T1000 (cell line): ENCODE measurements around the gene UGGT2.
"Not testable (repeated sequence)": the region's sequence is repeated elsewhere in the genome, so short reads cannot be mapped to it uniquely, and the experiment has no call there.

Source experiments
- DNase-seq: peaks from one replicate; lab custom pipeline; 2025; ENCODE audit warnings: mixed read lengths; lab: John Stamatoyannopoulos, UW

Gene UGGT2

GRCh38 chr13:96051946-96052345, 1.3 kb downstream of the UGGT2 start:
- not testable (repeated sequence) for DNase-seq

GRCh38 chr13:96051491-96051890, 1.7 kb downstream of the UGGT2 start:
- not testable (repeated sequence) for DNase-seq

GRCh38 chr13:96050955-96051354, 2.2 kb downstream of the UGGT2 start:
- DNase-seq: not testable (repeated sequence)

- DNase-seq: not testable (repeated sequence)
These were observed 6.6 kb downstream of the UGGT2 start for GRCh38 chr13:96046449-96047126.

GRCh38 chr13:96044238-96044637, 9.0 kb downstream of the UGGT2 start:
- no peak for DNase-seq

GRCh38 chr13:96041326-96042110, 11.7 kb downstream of the UGGT2 start:
- no peak for DNase-seq

GRCh38 chr13:96036515-96036914, 16.7 kb downstream of the UGGT2 start:
- no peak for DNase-seq

GRCh38 chr13:96034662-96035061, 18.5 kb downstream of the UGGT2 start:
- no peak for DNase-seq

- DNase-seq: no peak
These were observed 19.8 kb downstream of the UGGT2 start for GRCh38 chr13:96033220-96034015.

GRCh38 chr13:96032717-96033116, 20.5 kb downstream of the UGGT2 start:
- no peak for DNase-seq

- no peak for DNase-seq
These were observed 24.2 kb downstream of the UGGT2 start for GRCh38 chr13:96029002-96029401.

- DNase-seq: no peak
These were observed 25.7 kb downstream of the UGGT2 start for GRCh38 chr13:96027496-96027895.

GRCh38 chr13:96025283-96025682, 27.9 kb downstream of the UGGT2 start:
- DNase-seq: no peak

- DNase-seq: no peak
These were observed 32.3 kb downstream of the UGGT2 start for GRCh38 chr13:96020931-96021330.

- DNase-seq: no peak
These were observed 33.0 kb downstream of the UGGT2 start for GRCh38 chr13:96020155-96020575.

GRCh38 chr13:96018135-96018534, 35.1 kb downstream of the UGGT2 start:
- no peak for DNase-seq

GRCh38 chr13:96011291-96011872, 41.8 kb downstream of the UGGT2 start:
- no peak for DNase-seq

GRCh38 chr13:96003304-96003703, 49.9 kb downstream of the UGGT2 start:
- DNase-seq: no peak

GRCh38 chr13:96002322-96003131, 50.7 kb downstream of the UGGT2 start:
- DNase-seq: no peak

GRCh38 chr13:96000069-96000468, 53.1 kb downstream of the UGGT2 start:
- no peak for DNase-seq

- no peak for DNase-seq
These were observed 65.4 kb downstream of the UGGT2 start for GRCh38 chr13:95987841-95988240.
